ENCODE measurements around the gene EMD.
A peak's percentile ranks its signal among the peaks of the same experiment; 100 is the strongest.

EMD gene

DNA sequence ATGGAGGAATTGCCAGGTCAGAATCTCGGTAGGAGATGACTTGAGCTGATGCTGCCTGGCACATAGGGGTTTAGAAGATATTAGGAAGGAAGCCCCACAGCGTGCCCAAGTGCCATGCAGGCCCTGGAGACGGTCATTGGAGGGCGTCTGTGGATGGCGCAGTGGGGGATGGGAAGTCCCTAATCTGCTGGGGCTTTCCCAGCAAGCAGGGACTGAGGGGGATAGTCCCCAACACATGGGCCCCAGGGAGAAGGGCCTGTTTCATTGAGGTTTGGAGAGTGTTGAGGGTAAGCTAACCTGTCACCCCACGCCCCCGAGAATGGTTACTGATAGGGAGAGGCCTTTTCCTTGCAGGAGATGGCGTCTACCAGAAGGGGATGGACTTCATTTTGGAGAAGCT, 40.1 kb downstream of the EMD start:
- DNase-seq (ENCODE audit: low spot score), result no peak

GRCh38 chrX:154419688-154420401, 40.8 kb downstream of the EMD start:
- no peak for DNase-seq (ENCODE audit: low spot score)

- DNase-seq (ENCODE audit: low spot score), result no peak
Measured at GRCh38 chrX:154420402-154420756, 41.3 kb downstream of the EMD start.

- DNase-seq (ENCODE audit: low spot score), result no peak
Measured at GRCh38 chrX:154426916-154427770, 48.0 kb downstream of the EMD start.

- DNase-seq (ENCODE audit: low spot score), result peak; percentile 90
Measured at GRCh38 chrX:154428176-154429171, 49.4 kb downstream of the EMD start, which contains the start of gene ATP6AP1. TSS of gene ATP6AP1 (plus strand) at chrX:154428677. CDS start at chrX:154428693, 16 bp downstream.

DNA sequence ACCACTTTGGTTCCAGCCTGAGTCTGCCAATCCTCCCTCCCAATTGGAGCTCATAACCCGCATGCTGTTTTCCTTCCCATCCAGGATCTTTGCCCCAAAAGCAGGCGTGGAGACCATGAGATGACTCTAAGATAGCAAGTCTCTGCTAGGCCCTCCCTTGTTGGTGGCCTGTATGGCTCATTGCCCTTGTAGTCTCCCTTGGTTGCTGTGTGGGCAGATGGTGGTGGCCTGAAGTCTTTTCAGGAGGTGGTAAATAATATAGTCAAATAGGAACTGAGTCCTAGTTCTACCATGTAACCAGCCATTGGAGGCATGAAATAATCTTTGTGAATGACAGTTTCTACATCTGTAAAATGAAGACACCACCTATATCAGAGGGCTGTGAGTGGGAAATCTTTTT, 50.6 kb downstream of the EMD start:
- no peak for DNase-seq (ENCODE audit: low spot score)

DNA sequence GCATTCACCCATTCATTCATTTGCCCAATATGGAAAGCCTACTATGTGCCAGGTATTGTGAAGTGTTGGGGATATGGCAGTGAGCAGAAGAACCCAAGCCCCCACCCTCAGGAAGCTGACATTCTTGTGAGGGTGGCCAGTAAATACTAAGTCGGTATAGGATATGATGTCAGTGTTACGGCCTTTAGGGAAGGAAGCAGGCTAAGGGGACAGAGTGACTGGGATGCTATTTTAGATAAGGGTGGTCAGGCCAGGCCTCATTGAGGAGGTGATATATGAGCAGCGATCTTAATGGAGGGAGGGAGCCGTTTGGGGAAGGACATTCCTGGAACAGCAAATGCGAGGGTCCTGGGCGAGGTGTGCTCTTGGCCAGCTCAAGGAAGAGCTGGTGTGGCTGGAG, 51.4 kb downstream of the EMD start:
- no peak for DNase-seq (ENCODE audit: low spot score)

DNA sequence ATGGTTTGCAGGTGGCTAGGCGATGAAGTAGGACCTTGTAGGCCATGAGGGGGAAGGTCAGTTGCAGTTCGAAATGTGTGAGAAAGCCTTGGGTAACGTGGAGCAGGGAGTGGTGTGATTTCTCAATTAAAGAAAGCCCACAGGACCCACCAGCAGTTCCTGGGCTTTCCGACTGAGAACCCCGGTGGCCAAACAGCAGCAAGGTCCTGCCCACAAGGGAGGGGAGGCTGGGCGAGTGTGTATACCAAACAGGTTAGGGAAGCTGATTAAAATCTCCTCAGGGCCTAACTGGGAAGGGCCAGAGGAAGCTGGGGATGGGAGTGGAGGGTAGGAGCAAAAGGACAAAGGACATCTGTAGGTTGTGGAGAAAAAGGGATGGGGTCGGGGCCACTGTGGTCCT, 51.8 kb downstream of the EMD start:
- DNase-seq (ENCODE audit: low spot score), result no peak
